ENCODE results near the gene AP2A1. TPM values are rescaled to one million over a fixed set of nuclear protein-coding genes. Genes with fewer than 3 reads are reported as not detected.

The AP2A1 gene
- total and polyA plus RNA-seq, 9 of the 15 experiments (the other 6 are each of a cell fraction or from before 2014, with no cell fraction given) = 0.55 to 150 (median 31.9) TPM

DNA sequence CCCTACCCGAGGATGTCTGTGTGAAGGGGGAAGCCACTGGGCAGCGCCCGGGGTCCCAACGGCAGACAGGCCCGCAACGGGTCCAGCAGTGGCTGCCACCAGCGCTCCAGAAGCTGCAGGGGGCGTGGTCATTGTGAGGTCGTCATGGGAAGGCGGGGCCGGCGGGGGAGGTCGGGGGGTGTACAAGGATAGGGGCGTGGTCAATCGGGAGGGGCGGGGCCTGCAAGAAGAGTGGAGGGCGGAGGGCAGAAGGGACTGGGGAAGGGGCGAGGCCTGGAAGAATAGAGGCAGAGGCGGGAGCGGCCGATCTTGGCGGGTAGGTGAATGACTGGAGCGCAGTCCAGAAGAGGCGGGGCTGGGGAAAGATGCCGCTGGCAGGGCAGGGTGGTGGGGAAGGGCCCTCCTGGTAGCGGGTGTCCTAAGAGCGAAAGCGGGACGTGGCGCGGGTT, 41.9 kb downstream of the AP2A1 start (continued):
- no peak for TF ChIP-seq FOXK2 (conservative IDR thresholded peaks at IDR 0.05 in 1 of 2, IDR thresholded peaks at IDR 0.05 in 1 of 2; ENCODE audit: low read depth in 2 of 2)
- TF ChIP-seq L3MBTL2 (IDR thresholded peaks at IDR 0.05) = no peak
- no peak for TF ChIP-seq POLR2H (tag; IDR thresholded peaks at IDR 0.05; ENCODE audit: low read depth)
- TF ChIP-seq MCM5 (IDR thresholded peaks at IDR 0.05; ENCODE audit: low read depth) = no peak
- TF ChIP-seq ATF1 (CRISPR knock-in tag; IDR thresholded peaks at IDR 0.05) = no peak
- TF ChIP-seq ATF1 (tag; IDR thresholded peaks at IDR 0.05) = 0 out of 2 replicates have a peak, but pooled peaks have one; percentile 24
- TF ChIP-seq NFE2L1 (tag; IDR thresholded peaks at IDR 0.05; ENCODE audit: borderline replicate concordance, low read depth) = no peak
- peak; percentile 37 for TF ChIP-seq POLR2G (IDR thresholded peaks at IDR 0.05; ENCODE audit: low read depth, low read length)
- TF ChIP-seq JUND (IDR thresholded peaks at IDR 0.05; ENCODE audit: borderline replicate concordance, low read depth, low read length) = no peak
- no peak for TF ChIP-seq JUND (tag; IDR thresholded peaks at IDR 0.05; ENCODE audit: borderline replicate concordance, low read depth, low read length)
- no peak for TF ChIP-seq PCBP2 (IDR thresholded peaks at IDR 0.05; ENCODE audit: low read depth, low read length, poor library complexity, severe bottlenecking)
- TF ChIP-seq HDAC1 (IDR thresholded peaks at IDR 0.05) = 0 out of 4 replicates have a peak, but pooled peaks of 1 of the 2 experiments have one; percentile 18
- no peak for TF ChIP-seq NR2F6 (CRISPR knock-in tag; IDR thresholded peaks at IDR 0.05)
- TF ChIP-seq POLR2A (conservative IDR thresholded peaks at IDR 0.05) = peak; percentile 49
- TF ChIP-seq MEF2D (tag; conservative IDR thresholded peaks at IDR 0.05; ENCODE audit: low read depth) = no peak
- TF ChIP-seq ZNF217 (CRISPR knock-in tag; IDR thresholded peaks at IDR 0.05) = no peak
- peak; percentile 21; the same call in 1 of the 2 replicates for TF ChIP-seq GABPB1 (CRISPR knock-in tag; IDR thresholded peaks at IDR 0.05)
- no peak for TF ChIP-seq NR2C2 (CRISPR knock-in tag; IDR thresholded peaks at IDR 0.05)
- TF ChIP-seq NR2C2 (tag; IDR thresholded peaks at IDR 0.05) = no peak
- TF ChIP-seq TFAP4 (CRISPR knock-in tag; IDR thresholded peaks at IDR 0.05; ENCODE audit: borderline replicate concordance) = 0 out of 2 replicates have a peak, but pooled peaks have one; percentile 7
- TF ChIP-seq POLR2AphosphoS2 (IDR thresholded peaks at IDR 0.05; ENCODE audit: low read length) = no peak
- TF ChIP-seq SP1 (CRISPR knock-in tag; IDR thresholded peaks at IDR 0.05) = peak; percentile 70; the same call in 1 of the 2 replicates
- TF ChIP-seq HMBOX1 (IDR thresholded peaks at IDR 0.05) = no peak
- TF ChIP-seq PHF8 (IDR thresholded peaks at IDR 0.05; ENCODE audit: borderline replicate concordance, low read length) = peak; percentile 21; the same call in 1 of the 2 replicates
- TF ChIP-seq ZNF778 (CRISPR knock-in tag; IDR thresholded peaks at IDR 0.05) = no peak
- TF ChIP-seq, protein P1, sequence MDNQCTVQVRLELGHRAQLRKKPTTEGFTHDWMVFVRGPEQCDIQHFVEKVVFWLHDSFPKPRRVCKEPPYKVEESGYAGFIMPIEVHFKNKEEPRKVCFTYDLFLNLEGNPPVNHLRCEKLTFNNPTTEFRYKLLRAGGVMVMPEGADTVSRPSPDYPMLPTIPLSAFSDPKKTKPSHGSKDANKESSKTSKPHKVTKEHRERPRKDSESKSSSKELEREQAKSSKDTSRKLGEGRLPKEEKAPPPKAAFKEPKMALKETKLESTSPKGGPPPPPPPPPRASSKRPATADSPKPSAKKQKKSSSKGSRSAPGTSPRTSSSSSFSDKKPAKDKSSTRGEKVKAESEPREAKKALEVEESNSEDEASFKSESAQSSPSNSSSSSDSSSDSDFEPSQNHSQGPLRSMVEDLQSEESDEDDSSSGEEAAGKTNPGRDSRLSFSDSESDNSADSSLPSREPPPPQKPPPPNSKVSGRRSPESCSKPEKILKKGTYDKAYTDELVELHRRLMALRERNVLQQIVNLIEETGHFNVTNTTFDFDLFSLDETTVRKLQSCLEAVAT (IDR thresholded peaks at IDR 0.05) = 0 out of 4 replicates have a peak, but pooled peaks of 1 of the 2 experiments have one; percentile 29
- no peak for TF ChIP-seq ZNF75A (CRISPR knock-in tag; IDR thresholded peaks at IDR 0.05)
- TF ChIP-seq MAFK (IDR thresholded peaks at IDR 0.05; ENCODE audit: low read length) = no peak
- no peak for TF ChIP-seq ZNF3 (CRISPR knock-in tag; IDR thresholded peaks at IDR 0.05)
- no peak for TF ChIP-seq HDGF (IDR thresholded peaks at IDR 0.05)
